CD4-positive, alpha-beta memory T cell (primary cell): ENCODE results near the gene C7orf57. TPM values are rescaled to one million over a fixed set of nuclear protein-coding genes. Genes with fewer than 3 reads are reported as not detected.

Source experiments
- CTCF ChIA-PET: fragments of 350-600 bp; sonication (Branson Sonifier 250); formaldehyde crosslinking; loops from one replicate; lab custom pipeline; 2021; ENCODE audit warnings: inconsistent platforms; ENCODE audit not compliant: partially characterized antibody; lab: Charles Lee
- POLR2A ChIA-PET: fragments of 350-600 bp; sonication (Branson Sonifier 250); formaldehyde crosslinking; loops from one replicate; lab custom pipeline; 2021; ENCODE audit not compliant: partially characterized antibody; lab: Charles Lee
- DNase-seq, 5 donors: peaks; one replicate each; pipeline versions ENCODE4 v3.0.0 to v3.0.0-alpha.2; 2020 to 2022; ENCODE audit warnings: mixed read lengths in 1 of 5
- H3K27ac ChIP-seq: one replicate; pipeline ENCODE4 v1.7.0; 2013; ENCODE audit warnings: low read depth, low read length
- H3K27me3 ChIP-seq: 2 replicates; pipeline ENCODE4 v1.7.0; 2013; ENCODE audit warnings: mild to moderate bottlenecking, low read length, moderate library complexity; ENCODE audit not compliant: insufficient read depth
- H3K36me3 ChIP-seq: 2 replicates; pipeline ENCODE4 v1.7.0; 2013; ENCODE audit warnings: mild to moderate bottlenecking, low read length, moderate library complexity; ENCODE audit not compliant: insufficient read depth
- H3K4me1 ChIP-seq: 2 replicates; pipeline ENCODE4 v1.7.0; 2013; ENCODE audit warnings: mild to moderate bottlenecking, low read length, moderate library complexity; ENCODE audit not compliant: insufficient read depth
- H3K4me3 ChIP-seq, 2 donors: one replicate each; pipeline ENCODE4 v1.7.0; 2013; ENCODE audit warnings: low read length in 2 of 2, mild to moderate bottlenecking in 1 of 2
- H3K9me3 ChIP-seq, 2 donors: one replicate each; pipeline ENCODE4 v1.7.0; 2013; ENCODE audit warnings: low read length in 2 of 2, control low read depth in 1 of 2; ENCODE audit not compliant: control insufficient read depth in 1 of 2
- H3K27ac Mint-ChIP-seq, 7 donors: one replicate each; pipeline ENCODE4 v1.8.0; 2020 to 2021; ENCODE audit warnings: mixed read lengths in 7 of 7, mild to moderate bottlenecking in 6 of 7, inconsistent platforms in 3 of 7, moderate library complexity in 3 of 7
- H3K27me3 Mint-ChIP-seq, 2 donors: one replicate each; pipeline ENCODE4 v1.8.0; 2020 to 2021; ENCODE audit warnings: mixed read lengths in 2 of 2
- H3K36me3 Mint-ChIP-seq, 2 donors: one replicate each; pipeline ENCODE4 v1.8.0; 2020 to 2021; ENCODE audit warnings: mixed read lengths in 2 of 2, inconsistent platforms in 1 of 2, mild to moderate bottlenecking in 1 of 2
- H3K4me1 Mint-ChIP-seq, 4 donors: one replicate each; pipeline ENCODE4 v1.8.0; 2020 to 2021; ENCODE audit warnings: mixed read lengths in 4 of 4, mild to moderate bottlenecking in 1 of 4
- H3K4me3 Mint-ChIP-seq, 8 donors: one replicate each; pipeline ENCODE4 v1.8.0; 2020 to 2021; ENCODE audit warnings: mixed read lengths in 8 of 8, mild to moderate bottlenecking in 7 of 8, moderate library complexity in 6 of 8, inconsistent platforms in 3 of 8
- H3K9me3 Mint-ChIP-seq, 8 donors: one replicate each; pipeline ENCODE4 v1.8.0; 2020 to 2021; ENCODE audit warnings: mixed read lengths in 8 of 8, mild to moderate bottlenecking in 5 of 8, inconsistent platforms in 3 of 8, moderate library complexity in 1 of 8
- intact Hi-C: fragments of 100-400 bp; cut with micrococcal nuclease; formaldehyde crosslinking; loops from one replicate; pipeline ENCODE4 v1.15.1; 2023
- polyA plus RNA-seq, 2 donors: library from polyadenylated mRNA; unstranded; fragments of 300-500 nt; fragmentation: Illumina TruSeq; gene quantifications; one replicate each; pipeline ENCODE4 v1.2.3, GENCODE V29; 2021
- total RNA-seq, 2 experiments: library from RNA; stranded (reverse); gene quantifications; one replicate each; pipeline ENCODE4 v1.2.3, GENCODE V29; 2021

The C7orf57 gene
- total and polyA plus RNA-seq, 4 experiments from 2014 or later, result 0.16 to 0.22 TPM; not detected in 2

DNA sequence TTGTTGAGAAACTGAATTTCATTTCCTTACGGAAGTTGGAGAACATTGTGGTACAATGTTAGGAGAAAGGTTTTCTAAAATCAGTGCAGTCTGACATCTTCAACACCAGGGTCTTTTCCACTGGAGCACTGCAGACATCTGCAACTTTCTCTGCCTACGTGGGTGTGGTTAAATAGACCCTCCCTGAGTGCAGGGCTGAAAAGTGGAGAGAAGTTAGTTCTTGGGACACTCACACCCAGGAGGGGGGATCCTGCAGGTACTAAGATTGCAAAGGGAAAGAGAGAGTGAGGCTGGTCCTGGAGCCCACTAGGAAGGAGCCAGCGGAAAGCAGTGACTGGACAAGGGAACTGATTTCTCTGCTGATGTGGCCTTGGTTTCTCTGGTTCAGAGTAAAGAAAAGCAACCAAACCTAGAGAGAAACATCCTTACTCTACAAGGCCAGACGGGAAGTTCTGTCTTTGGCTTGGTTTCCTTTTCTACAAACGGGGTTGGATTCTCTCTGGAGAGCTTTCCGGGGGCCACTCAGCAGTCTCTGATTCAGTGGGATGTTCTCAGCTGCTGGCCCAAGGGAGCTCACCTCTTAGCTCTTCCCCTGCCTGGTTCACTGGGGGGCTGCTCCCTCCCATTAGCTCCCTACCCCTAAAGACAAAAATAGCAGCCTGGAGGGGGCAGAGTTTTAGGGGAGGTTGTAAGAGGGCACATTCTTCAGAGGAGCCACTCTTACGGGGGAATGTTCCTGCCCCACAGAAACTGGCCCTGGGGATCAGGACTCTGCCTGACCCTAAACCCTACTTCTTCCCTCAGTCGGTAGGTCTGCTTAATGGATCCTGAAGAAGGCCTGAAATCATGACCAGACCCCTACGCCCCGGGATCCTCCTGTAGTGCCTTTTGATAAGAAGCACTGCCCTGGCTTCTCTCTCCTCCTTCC, 56.4 kb downstream of the C7orf57 start:
- no peak for DNase-seq
- H3K9me3 Mint-ChIP-seq, result peaks cover 0 to 4% (median 0%) of the 10 kb centered on the region in 8 donors
- H3K4me1 ChIP-seq, result peaks cover 90% of the 10 kb centered on the region
- peak overlapping the region; percentile 47 to 97 (median 92) for H3K4me3 Mint-ChIP-seq
- no peaks in the 10 kb centered on the region for H3K27me3 ChIP-seq
- POLR2A ChIA-PET, result interaction anchor here (0.7 to 2.1 kb wide), 2 partner anchors 46 to 100 kb away, joined by 3 to 10 read pairs; no protein-coding TSS in a partner anchor
- H3K4me3 ChIP-seq, result no peak overlapping the region
- no peaks in the 10 kb centered on the region for H3K9me3 ChIP-seq
- CTCF ChIA-PET, result interaction anchor here (3.4 to 5.8 kb wide), 3 partner anchors 13 to 100 kb away, joined by 20 to 41 read pairs (median 23); no protein-coding TSS in a partner anchor
- H3K36me3 ChIP-seq, result peaks cover 28% of the 10 kb centered on the region
- intact Hi-C loops, result no loop called here
- H3K27ac Mint-ChIP-seq, result peak overlapping the region; percentile 65 to 88 (median 81)
- peaks cover 54 to 66% of the 10 kb centered on the region in 2 donors for H3K36me3 Mint-ChIP-seq
- H3K27me3 Mint-ChIP-seq, result no peaks in the 10 kb centered on the region
- peak overlapping the region; percentile 22 for H3K27ac ChIP-seq
- H3K4me1 Mint-ChIP-seq, result peaks cover 46 to 90% (median 73%) of the 10 kb centered on the region in 4 donors

DNA sequence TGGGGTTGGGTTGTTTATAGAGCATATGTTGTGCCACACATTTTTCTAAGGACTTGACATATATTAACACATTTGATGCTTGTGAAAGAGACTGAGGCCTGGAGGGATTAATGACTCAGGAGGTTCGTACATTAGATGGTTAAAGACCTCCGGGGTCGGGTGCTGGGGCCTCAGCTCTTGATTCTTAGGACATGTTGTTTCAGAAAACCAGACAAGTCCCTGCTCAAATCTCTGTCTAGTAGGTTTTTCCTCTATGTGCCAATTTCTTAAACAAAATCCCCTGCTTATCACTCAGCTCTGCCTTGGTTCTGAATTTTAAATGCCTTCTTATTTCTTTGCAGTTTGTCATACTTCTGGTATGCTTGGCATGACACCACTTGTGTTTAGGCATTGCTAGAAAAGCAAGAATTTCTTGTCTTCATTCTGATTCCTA, 59.5 kb downstream of the C7orf57 start:
- Mint-ChIP-seq H3K36me3 (peaks cover 74 to 84% of the 10 kb centered on the region in 2 donors), H3K27me3 (no peaks in the 10 kb centered on the region), H3K27ac (peak overlapping the region; percentile 33 to 92 (median 74)), H3K4me3 (peak overlapping the region in 3 of 8 donors; percentile 25 to 52 (median 27)), H3K9me3 (peaks cover 0 to 4% (median 0%) of the 10 kb centered on the region in 8 donors), H3K4me1 (peaks cover 62 to 98% (median 84%) of the 10 kb centered on the region in 4 donors)
- H3K4me1 ChIP-seq, result peaks cover 100% of the 10 kb centered on the region
- peaks cover 42% of the 10 kb centered on the region for H3K36me3 ChIP-seq
- CTCF ChIA-PET, result interaction anchor here (2.8 to 5.8 kb wide), 2 partner anchors 15 to 103 kb away, joined by 9 to 41 read pairs; no protein-coding TSS in a partner anchor
- no peak overlapping the region for H3K4me3 ChIP-seq
- H3K9me3 ChIP-seq, result no peaks in the 10 kb centered on the region
- POLR2A ChIA-PET, result interaction anchor here (0.8 to 1.8 kb wide), 3 partner anchors 8 to 15 kb away, joined by 3 to 11 read pairs (median 5); no protein-coding TSS in a partner anchor
- intact Hi-C loops, result no loop called here
- no peak for DNase-seq
- no peak overlapping the region for H3K27ac ChIP-seq
- H3K27me3 ChIP-seq, result no peaks in the 10 kb centered on the region

DNA sequence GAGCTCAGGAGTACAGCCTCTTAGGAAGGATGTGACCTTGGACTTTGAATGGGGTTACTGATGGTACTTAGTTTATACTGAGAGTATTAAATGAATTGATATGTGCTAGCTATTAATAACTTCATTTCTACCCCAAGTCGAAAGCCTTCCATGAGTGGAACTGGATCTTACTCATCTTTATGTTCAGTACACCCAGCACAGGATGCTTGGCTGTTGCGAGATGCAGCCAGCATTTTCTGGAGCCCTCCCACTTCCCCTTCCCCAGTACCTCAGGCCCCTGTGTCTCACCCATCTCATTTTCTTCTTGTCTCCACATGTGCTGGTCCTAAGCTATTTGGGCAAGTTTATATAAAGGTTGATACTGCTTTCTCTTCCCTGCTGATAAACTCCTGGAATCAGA, 60.9 kb downstream of the C7orf57 start:
- H3K27ac ChIP-seq, result peak overlapping the region; percentile 28
- H3K4me3 ChIP-seq, result no peak overlapping the region
- H3K27me3 ChIP-seq, result no peaks in the 10 kb centered on the region
- peaks cover 50% of the 10 kb centered on the region for H3K36me3 ChIP-seq
- peak in 1 of 5 donors; percentile 10 for DNase-seq
- Mint-ChIP-seq H3K36me3 (peaks cover 64 to 80% of the 10 kb centered on the region in 2 donors), H3K27me3 (no peaks in the 10 kb centered on the region), H3K4me1 (peaks cover 57 to 87% (median 77%) of the 10 kb centered on the region in 4 donors), H3K4me3 (peak overlapping the region; percentile 28 to 88 (median 77)), H3K27ac (peak overlapping the region; percentile 86 to 93 (median 91)), H3K9me3 (peaks cover 0 to 4% (median 0%) of the 10 kb centered on the region in 8 donors)
- intact Hi-C loops, result loop anchor here (2.0 kb wide), 1 partner anchor 13 kb away; no protein-coding TSS in a partner anchor
- no peaks in the 10 kb centered on the region for H3K9me3 ChIP-seq
- CTCF ChIA-PET, result interaction anchor here (1.2 to 5.8 kb wide), 7 partner anchors 9 to 127 kb away, joined by 3 to 41 read pairs (median 4); no protein-coding TSS in a partner anchor
- peaks cover 99% of the 10 kb centered on the region for H3K4me1 ChIP-seq
- POLR2A ChIA-PET, result interaction anchor here (0.7 to 1.8 kb wide), 7 partner anchors 9 to 118 kb away, joined by 3 to 11 read pairs (median 5); no protein-coding TSS in a partner anchor

DNA sequence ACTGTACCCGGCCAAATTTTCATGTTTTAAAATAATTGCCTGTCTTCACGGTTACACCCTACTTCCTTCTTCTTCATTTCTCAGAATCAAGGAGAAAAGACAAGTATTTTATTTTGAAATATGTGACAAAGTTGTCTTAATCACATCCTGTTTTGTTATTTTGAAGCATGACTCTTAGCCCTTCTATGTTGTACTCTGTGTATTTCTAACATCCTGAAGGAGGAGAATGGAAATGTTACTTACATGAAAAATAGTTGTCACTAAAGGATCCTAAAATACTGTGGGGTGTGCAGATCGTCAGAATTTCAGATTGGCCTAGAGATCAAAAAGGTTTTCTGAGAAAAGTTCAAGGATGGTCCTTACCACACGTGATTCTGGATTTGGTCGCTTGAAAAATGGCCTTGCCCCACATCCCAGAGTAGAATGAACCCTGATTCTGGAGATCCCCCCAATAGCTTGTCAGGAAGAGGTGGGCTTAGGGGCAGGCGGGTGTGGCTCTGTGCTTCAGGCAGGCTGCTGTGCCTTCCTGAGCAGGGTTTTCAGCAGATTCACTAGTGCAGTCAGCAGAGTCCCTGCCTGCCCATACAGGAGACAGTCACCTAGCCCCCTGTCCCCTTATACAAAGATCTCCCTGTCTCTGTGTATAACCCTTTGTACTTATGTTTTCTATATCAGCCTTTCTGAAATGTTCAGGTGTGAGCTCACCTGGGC, 62.3 kb downstream of the C7orf57 start:
- H3K36me3 ChIP-seq, result peaks cover 54% of the 10 kb centered on the region
- peak overlapping the region; percentile 56 to 85 (median 74) for H3K4me3 Mint-ChIP-seq
- H3K36me3 Mint-ChIP-seq, result peaks cover 63 to 82% of the 10 kb centered on the region in 2 donors
- peak in 2 of 5 donors; percentile 12 to 29 for DNase-seq
- no peaks in the 10 kb centered on the region for H3K9me3 ChIP-seq
- H3K27ac ChIP-seq, result peak overlapping the region; percentile 59
- H3K27me3 ChIP-seq, result no peaks in the 10 kb centered on the region
- peak overlapping the region; percentile 17 to 45 for H3K4me3 ChIP-seq
- H3K9me3 Mint-ChIP-seq, result peaks cover 0 to 4% (median 0%) of the 10 kb centered on the region in 8 donors
- peaks cover 97% of the 10 kb centered on the region for H3K4me1 ChIP-seq
- POLR2A ChIA-PET, result interaction anchor here (1.2 to 2.5 kb wide), 5 partner anchors 8 to 14 kb away, joined by 4 to 20 read pairs (median 7); partner anchors contain the start of gene UPP1
- intact Hi-C loops, result loop anchor here (1.0 to 2.0 kb wide), 3 partner anchors 8 to 63 kb away; partner anchors contain the start of genes C7orf57 and UPP1
- H3K4me1 Mint-ChIP-seq, result peaks cover 56 to 84% (median 72%) of the 10 kb centered on the region in 4 donors
- peak overlapping the region; percentile 88 to 95 (median 89) for H3K27ac Mint-ChIP-seq
- no peaks in the 10 kb centered on the region for H3K27me3 Mint-ChIP-seq
- CTCF ChIA-PET, result interaction anchor here (0.9 to 2.2 kb wide), 5 partner anchors 8 to 109 kb away, joined by 3 to 9 read pairs (median 4); no protein-coding TSS in a partner anchor

DNA sequence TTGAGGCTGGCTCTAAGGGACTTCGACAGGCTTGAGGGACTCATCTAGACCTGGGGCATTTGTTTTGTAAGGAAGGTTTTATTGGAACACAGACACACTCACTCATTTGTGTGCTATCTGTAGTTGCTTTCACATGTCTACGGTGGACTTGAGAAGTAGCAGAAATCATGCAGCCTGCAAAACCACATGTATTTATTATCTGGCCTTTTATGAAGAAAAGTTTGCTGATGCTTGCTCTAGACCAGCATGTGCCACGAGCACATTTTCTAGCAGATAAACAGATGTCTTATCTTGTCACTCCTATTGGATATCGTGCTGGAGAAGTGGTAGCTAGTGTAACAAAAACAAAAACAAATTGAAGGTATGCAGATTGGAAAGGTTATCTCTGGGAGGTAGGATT, 63.5 kb downstream of the C7orf57 start:
- peak overlapping the region; percentile 88 to 95 (median 89) for H3K27ac Mint-ChIP-seq
- CTCF ChIA-PET, result interaction anchor here (0.6 to 2.2 kb wide), 4 partner anchors 9 to 107 kb away, joined by 3 to 9 read pairs (median 4); no protein-coding TSS in a partner anchor
- H3K4me1 ChIP-seq, result peaks cover 85% of the 10 kb centered on the region
- H3K9me3 Mint-ChIP-seq, result peaks cover 0 to 4% (median 0%) of the 10 kb centered on the region in 8 donors
- peaks cover 54% of the 10 kb centered on the region for H3K36me3 ChIP-seq
- H3K27me3 ChIP-seq, result no peaks in the 10 kb centered on the region
- no peak for DNase-seq
- intact Hi-C loops, result loop anchor here (1.0 to 2.0 kb wide), 2 partner anchors 10 to 64 kb away; partner anchors contain the start of genes C7orf57 and UPP1
- H3K27ac ChIP-seq, result peak overlapping the region; percentile 59
- H3K9me3 ChIP-seq, result no peaks in the 10 kb centered on the region
- no peaks in the 10 kb centered on the region for H3K27me3 Mint-ChIP-seq
- no peak overlapping the region for H3K4me3 ChIP-seq
- POLR2A ChIA-PET, result interaction anchor here (1.2 to 2.5 kb wide), 4 partner anchors 10 to 15 kb away, joined by 5 to 20 read pairs (median 8); partner anchors contain the start of gene UPP1
- peak overlapping the region in 7 of 8 donors; percentile 69 to 85 (median 74) for H3K4me3 Mint-ChIP-seq
- H3K36me3 Mint-ChIP-seq, result peaks cover 62 to 80% of the 10 kb centered on the region in 2 donors
- H3K4me1 Mint-ChIP-seq, result peaks cover 50 to 78% (median 64%) of the 10 kb centered on the region in 4 donors

DNA sequence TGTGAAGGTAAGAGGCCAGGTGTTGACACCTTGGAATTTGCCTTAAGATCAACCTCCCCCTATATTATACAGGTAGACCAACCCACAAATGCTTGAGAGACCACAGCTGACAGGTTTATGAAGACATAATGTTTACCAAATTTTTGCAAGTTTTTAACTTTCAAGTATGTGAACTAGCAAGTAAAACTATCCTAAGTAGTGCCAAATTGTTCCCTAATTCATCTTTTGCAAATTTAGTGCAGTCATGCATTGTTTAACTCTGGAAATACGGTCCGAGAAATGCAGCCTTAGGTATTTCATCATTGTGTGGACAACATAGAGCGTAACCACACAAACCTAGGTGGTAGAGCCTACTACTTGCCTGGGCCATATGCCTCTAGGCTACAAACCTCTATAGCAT, 64.4 kb downstream of the C7orf57 start:
- no peaks in the 10 kb centered on the region for H3K27me3 Mint-ChIP-seq
- no peaks in the 10 kb centered on the region for H3K9me3 ChIP-seq
- peak overlapping the region; percentile 88 to 95 (median 89) for H3K27ac Mint-ChIP-seq
- no peak for DNase-seq
- POLR2A ChIA-PET, result interaction anchor here (2.5 to 4.5 kb wide), 2 partner anchors 11 to 108 kb away, joined by 20 read pairs; partner anchors contain the start of gene UPP1
- H3K4me3 Mint-ChIP-seq, result peak overlapping the region in 3 of 8 donors; percentile 33 to 80 (median 73)
- peaks cover 0 to 1% (median 0%) of the 10 kb centered on the region in 8 donors for H3K9me3 Mint-ChIP-seq
- peak overlapping the region; percentile 59 for H3K27ac ChIP-seq
- H3K4me1 Mint-ChIP-seq, result peaks cover 52 to 77% (median 59%) of the 10 kb centered on the region in 4 donors
- H3K4me1 ChIP-seq, result peaks cover 76% of the 10 kb centered on the region
- CTCF ChIA-PET, result interaction anchor here (2.9 to 13.3 kb wide), 2 partner anchors 10 to 108 kb away, joined by 12 to 218 read pairs; no protein-coding TSS in a partner anchor
- no peak overlapping the region for H3K4me3 ChIP-seq
- H3K36me3 ChIP-seq, result peaks cover 62% of the 10 kb centered on the region
- intact Hi-C loops, result loop anchor here (2.0 kb wide), 1 partner anchor 65 kb away; the partner anchor contains the start of gene C7orf57
- peaks cover 67 to 82% of the 10 kb centered on the region in 2 donors for H3K36me3 Mint-ChIP-seq
- H3K27me3 ChIP-seq, result no peaks in the 10 kb centered on the region
